Tibial nerve (tissue), 4 donors: ENCODE measurements around the gene ANK2. TPM values are rescaled to one million over a fixed set of nuclear protein-coding genes. Genes with fewer than 3 reads are reported as not detected.

Source experiments
- DNase-seq, 2 donors: peaks; one replicate each; pipeline ENCODE4 v3.0.0-alpha.2; 2019; ENCODE audit warnings: low spot score in 2 of 2
- H3K27ac ChIP-seq, 4 donors: fragments of 200-600 bp; sonication (generic) in 3 of 4; one replicate each; pipeline ENCODE4 v1.5.1; 2017 to 2019; ENCODE audit warnings: mild to moderate bottlenecking in 1 of 4
- H3K27me3 ChIP-seq, 2 donors: fragments of 200-600 bp; sonication (generic) in 1 of 2; one replicate each; pipeline versions ENCODE4 v1.5.1 to v1.6.0; 2017 to 2019
- H3K36me3 ChIP-seq, 3 donors: fragments of 200-600 bp; sonication (generic); one replicate each; pipeline ENCODE4 v1.5.1; 2018 to 2019
- H3K4me1 ChIP-seq, 4 donors: fragments of 200-600 bp; sonication (generic) in 3 of 4; one replicate each; pipeline ENCODE4 v1.5.1; 2017 to 2019
- H3K4me3 ChIP-seq, 4 donors: fragments of 200-600 bp; sonication (generic) in 3 of 4; one replicate each; pipeline ENCODE4 v1.5.1; 2017 to 2019; ENCODE audit warnings: mild to moderate bottlenecking in 1 of 4, moderate library complexity in 1 of 4
- H3K9me3 ChIP-seq, 4 donors: fragments of 200-600 bp; sonication (generic) in 3 of 4; one replicate each; pipeline ENCODE4 v1.5.1; 2017 to 2019
- CTCF ChIP-seq, 5 experiments: fragments of 200-600 bp in 3 of 5; fragments of 450-650 bp in 2 of 5; sonication (generic) in 3 of 5; IDR thresholded peaks; one replicate each; pipeline ENCODE4 v1.5.1; 2016 to 2019; ENCODE audit warnings: antibody characterized with exemption in 5 of 5, mild to moderate bottlenecking in 3 of 5, moderate library complexity in 2 of 5
- EP300 ChIP-seq, 2 donors: sonication (generic); formaldehyde crosslinking; IDR thresholded peaks; one replicate each; pipeline ENCODE4 v1.6.1; 2017; ENCODE audit warnings: antibody characterized with exemption in 2 of 2, mild to moderate bottlenecking in 1 of 2
- POLR2A ChIP-seq, 2 donors: fragments of 450-650 bp; IDR thresholded peaks; one replicate each; pipeline ENCODE4 v1.6.1; 2017; ENCODE audit warnings: antibody characterized with exemption in 2 of 2, mild to moderate bottlenecking in 2 of 2, moderate library complexity in 2 of 2
- WGBS, 2 donors: methylation state at CpG; one replicate each; pipeline ENCODE4 v1.1.5; 2018; 5-methylcytosine and 5-hydroxymethylcytosine counted together
- total RNA-seq, 4 donors: library from RNA; depleted of rRNA; stranded (reverse); fragments of >200 nt; gene quantifications; one replicate each; pipeline ENCODE4 v1.1.0, GENCODE V29; 2016

The ANK2 gene
- total RNA-seq, 4 donors from 2014 or later, result 63.9 to 113 (median 87.5) TPM

GRCh38 chr4:113083346-113083745 is 33.9 kb downstream of the ANK2 start:
- Histone ChIP-seq H3K27ac (no peak overlapping the region), H3K4me3 (no peak overlapping the region), H3K9me3 (no peaks in the 10 kb centered on the region), H3K27me3 (no peaks in the 10 kb centered on the region), H3K36me3 (no peaks in the 10 kb centered on the region), H3K4me1 (no peaks in the 10 kb centered on the region)
- TF ChIP-seq CTCF (IDR thresholded peaks at IDR 0.05), result no peak
- no peak for TF ChIP-seq EP300 (IDR thresholded peaks at IDR 0.05)
- TF ChIP-seq POLR2A (IDR thresholded peaks at IDR 0.05), result no peak
- no peak for DNase-seq
- 96 to 100% methylated on average over 1 of the region's 1 CpG for WGBS, 2 donors

GRCh38 chr4:113086172-113086695 is 36.8 kb downstream of the ANK2 start:
- 55 to 68% methylated on average over 2 of the region's 2 CpGs for WGBS, 2 donors
- H3K36me3 ChIP-seq, result no peaks in the 10 kb centered on the region
- no peaks in the 10 kb centered on the region for H3K4me1 ChIP-seq
- no peak overlapping the region for H3K27ac ChIP-seq
- no peak overlapping the region for H3K4me3 ChIP-seq
- TF ChIP-seq POLR2A (IDR thresholded peaks at IDR 0.05) (no peak), CTCF (IDR thresholded peaks at IDR 0.05) (no peak), EP300 (IDR thresholded peaks at IDR 0.05) (no peak)
- no peaks in the 10 kb centered on the region for H3K27me3 ChIP-seq
- DNase-seq, result no peak
- H3K9me3 ChIP-seq, result no peaks in the 10 kb centered on the region

GRCh38 chr4:113088050-113088449 is 38.6 kb downstream of the ANK2 start:
- H3K27ac ChIP-seq, result no peak overlapping the region
- no peaks in the 10 kb centered on the region for H3K27me3 ChIP-seq
- 96 to 98% methylated on average over 1 of the region's 1 CpG for WGBS, 2 donors
- H3K9me3 ChIP-seq, result no peaks in the 10 kb centered on the region
- DNase-seq, result no peak
- no peaks in the 10 kb centered on the region for H3K4me1 ChIP-seq
- H3K4me3 ChIP-seq, result no peak overlapping the region
- TF ChIP-seq CTCF (IDR thresholded peaks at IDR 0.05), result no peak
- no peak for TF ChIP-seq POLR2A (IDR thresholded peaks at IDR 0.05)
- no peak for TF ChIP-seq EP300 (IDR thresholded peaks at IDR 0.05)
- no peaks in the 10 kb centered on the region for H3K36me3 ChIP-seq

- Histone ChIP-seq H3K36me3 (no peaks in the 10 kb centered on the region), H3K27ac (no peak overlapping the region), H3K4me3 (no peak overlapping the region), H3K9me3 (no peaks in the 10 kb centered on the region), H3K4me1 (peaks cover 0 to 5% (median 0%) of the 10 kb centered on the region in 4 donors), H3K27me3 (no peaks in the 10 kb centered on the region)
- TF ChIP-seq CTCF (IDR thresholded peaks at IDR 0.05) (no peak), EP300 (IDR thresholded peaks at IDR 0.05) (no peak), POLR2A (IDR thresholded peaks at IDR 0.05) (no peak)
- DNase-seq, result no peak
Observed at GRCh38 chr4:113090954-113091353, 41.5 kb downstream of the ANK2 start.

GRCh38 chr4:113094331-113094730 is 44.9 kb downstream of the ANK2 start:
- 67 to 70% methylated on average over 5 of the region's 5 CpGs for WGBS, 2 donors
- H3K27me3 ChIP-seq, result no peaks in the 10 kb centered on the region
- DNase-seq, result no peak

More at GRCh38 chr4:113094331-113094730, 44.9 kb downstream of the ANK2 start:
- Histone ChIP-seq H3K4me3 (no peak overlapping the region), H3K4me1 (peaks cover 0 to 5% (median 0%) of the 10 kb centered on the region in 4 donors), H3K36me3 (no peaks in the 10 kb centered on the region), H3K27ac (no peak overlapping the region), H3K9me3 (no peaks in the 10 kb centered on the region)
- TF ChIP-seq POLR2A (IDR thresholded peaks at IDR 0.05) (no peak), CTCF (IDR thresholded peaks at IDR 0.05) (no peak)
